HFF-Myc (cell line): Measurements from ENCODE around the gene MCUR1.
A peak's percentile ranks its signal among the peaks of the same experiment; 100 is the strongest.
"Not testable (repeated sequence)": the region's sequence is repeated elsewhere in the genome, so short reads cannot be mapped to it uniquely, and the experiment has no call there.

Source experiments
- DNase-seq: peaks from one replicate; pipeline ENCODE4 v3.0.0-alpha.2; 2011; ENCODE audit warnings: low read depth; ENCODE audit errors: extremely low read depth
- H3K4me3 ChIP-seq: replicated peaks from 2 replicates; pipeline ENCODE4 v1.5.1; 2011; ENCODE audit warnings: low read depth, mild to moderate bottlenecking, control low read depth, low read length
- TF ChIP-seq, protein P1 (sequence below): IDR thresholded peaks from 2 replicates; pipeline ENCODE4 v1.5.1; 2012; ENCODE audit warnings: mild to moderate bottlenecking, low read depth, low read length, control low read depth; ENCODE audit errors: missing control alignments

The MCUR1 gene

DNA sequence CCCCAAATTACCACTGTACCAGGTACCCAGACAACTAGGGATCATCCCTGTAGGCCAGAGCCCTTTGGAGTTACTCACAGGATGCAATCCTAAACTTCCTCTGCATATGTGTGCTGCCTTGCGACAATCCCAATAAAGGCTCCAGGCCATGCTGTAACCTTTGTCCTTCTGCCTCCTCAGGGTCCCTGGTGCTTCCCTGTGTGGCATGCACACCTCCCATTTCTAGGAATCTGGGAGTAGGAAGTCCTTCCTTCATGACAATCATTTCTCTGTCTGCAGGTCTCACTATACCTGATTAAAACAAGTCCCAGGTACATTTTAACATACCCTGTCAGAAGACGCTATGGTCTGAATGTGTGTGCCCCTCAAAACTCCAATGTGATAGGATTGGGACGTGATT is 37.0 kb upstream of the MCUR1 start:
- TF ChIP-seq, protein P1, sequence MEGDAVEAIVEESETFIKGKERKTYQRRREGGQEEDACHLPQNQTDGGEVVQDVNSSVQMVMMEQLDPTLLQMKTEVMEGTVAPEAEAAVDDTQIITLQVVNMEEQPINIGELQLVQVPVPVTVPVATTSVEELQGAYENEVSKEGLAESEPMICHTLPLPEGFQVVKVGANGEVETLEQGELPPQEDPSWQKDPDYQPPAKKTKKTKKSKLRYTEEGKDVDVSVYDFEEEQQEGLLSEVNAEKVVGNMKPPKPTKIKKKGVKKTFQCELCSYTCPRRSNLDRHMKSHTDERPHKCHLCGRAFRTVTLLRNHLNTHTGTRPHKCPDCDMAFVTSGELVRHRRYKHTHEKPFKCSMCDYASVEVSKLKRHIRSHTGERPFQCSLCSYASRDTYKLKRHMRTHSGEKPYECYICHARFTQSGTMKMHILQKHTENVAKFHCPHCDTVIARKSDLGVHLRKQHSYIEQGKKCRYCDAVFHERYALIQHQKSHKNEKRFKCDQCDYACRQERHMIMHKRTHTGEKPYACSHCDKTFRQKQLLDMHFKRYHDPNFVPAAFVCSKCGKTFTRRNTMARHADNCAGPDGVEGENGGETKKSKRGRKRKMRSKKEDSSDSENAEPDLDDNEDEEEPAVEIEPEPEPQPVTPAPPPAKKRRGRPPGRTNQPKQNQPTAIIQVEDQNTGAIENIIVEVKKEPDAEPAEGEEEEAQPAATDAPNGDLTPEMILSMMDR: no peak
- DNase-seq: no peak
- H3K4me3 ChIP-seq: no peak overlapping the region

DNA sequence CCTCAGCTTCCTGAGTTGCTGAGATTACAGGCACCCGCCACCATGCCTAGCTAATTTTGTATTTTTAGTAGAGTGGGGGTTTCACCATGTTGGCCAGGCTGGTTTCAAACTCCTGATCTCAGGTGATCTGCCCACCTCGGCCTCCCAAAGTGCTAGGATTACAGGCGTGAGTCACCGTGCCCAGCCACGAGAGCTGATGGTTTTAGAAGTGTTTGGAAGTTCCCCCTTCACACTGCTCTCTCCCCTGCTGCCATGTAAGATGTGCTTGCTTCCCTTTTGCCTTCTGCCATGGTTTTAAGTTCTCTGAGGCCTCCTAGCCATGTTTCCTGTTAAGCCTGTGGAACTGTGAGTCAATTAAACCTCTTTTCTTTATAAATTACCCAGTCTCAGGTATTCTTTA is 36.3 kb upstream of the MCUR1 start:
- H3K4me3 ChIP-seq, DNase-seq: not testable (repeated sequence)

DNA sequence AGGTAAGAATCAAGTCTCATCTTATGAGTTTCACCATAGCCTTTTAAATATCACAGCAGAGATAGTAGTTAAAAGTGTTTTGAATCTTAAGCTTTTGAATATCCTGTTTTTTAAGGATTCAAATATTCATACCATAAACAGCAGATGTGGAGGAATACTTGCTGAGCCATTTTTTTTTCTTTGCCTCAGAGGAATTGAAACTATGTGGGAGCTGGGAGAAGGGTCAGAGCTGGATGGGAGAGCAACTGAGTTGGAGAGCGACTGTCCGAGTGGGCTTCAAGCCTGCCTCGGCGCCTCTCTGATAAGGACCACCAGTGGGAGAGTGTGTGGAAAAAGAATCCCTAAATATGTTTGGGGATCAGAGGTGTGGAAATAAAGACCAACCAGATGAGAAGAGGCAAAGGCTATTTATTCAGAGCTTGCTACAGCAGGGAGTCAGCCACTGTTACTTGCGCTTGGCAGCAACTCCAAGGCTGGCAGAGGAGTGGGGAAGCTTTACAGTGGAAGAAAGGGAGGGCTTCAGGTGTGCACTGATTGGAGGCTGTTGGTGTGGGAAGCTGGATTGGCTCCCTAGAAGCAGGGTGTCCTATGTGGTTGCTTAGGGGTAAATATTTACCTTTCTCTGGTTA is 34.3 kb upstream of the MCUR1 start:
- no peak for DNase-seq
- no peak overlapping the region for H3K4me3 ChIP-seq
- TF ChIP-seq, protein P1: no peak

DNA sequence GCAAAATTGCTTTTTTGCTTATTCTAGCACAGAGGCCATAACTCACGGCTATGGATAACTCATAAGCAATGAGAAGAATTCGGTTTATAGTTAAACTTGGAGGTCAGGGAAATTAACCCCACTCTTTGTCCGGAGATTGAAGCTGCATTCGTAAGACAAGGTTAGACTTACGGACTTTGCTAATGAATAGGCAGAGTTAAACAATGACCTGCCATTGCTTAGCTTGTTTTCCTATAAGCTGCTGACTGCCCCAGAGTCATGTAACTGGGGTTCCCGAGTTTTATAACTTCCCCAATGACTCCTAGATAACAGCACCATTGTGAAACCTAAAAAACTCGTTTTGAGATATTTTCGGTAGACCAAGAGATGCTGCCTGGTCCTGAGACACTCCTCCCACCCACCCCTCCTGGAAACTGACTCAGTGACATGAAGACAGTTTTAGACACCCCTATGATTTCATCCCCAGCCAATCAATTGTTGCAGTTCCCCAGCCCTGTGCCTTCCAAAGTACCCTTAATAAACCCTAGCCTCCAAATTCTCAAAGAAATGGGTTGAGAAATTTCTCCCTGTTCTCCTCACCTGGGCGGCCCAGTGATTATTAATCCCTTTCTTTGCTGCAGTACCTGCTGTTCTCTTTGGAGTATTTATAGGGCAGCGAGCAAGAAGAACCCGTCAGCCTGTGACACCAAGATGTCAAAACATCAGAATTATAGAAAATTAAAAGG is 33.1 kb upstream of the MCUR1 start:
- no peak for DNase-seq
- TF ChIP-seq, protein P1: no peak
- no peak overlapping the region for H3K4me3 ChIP-seq

DNA sequence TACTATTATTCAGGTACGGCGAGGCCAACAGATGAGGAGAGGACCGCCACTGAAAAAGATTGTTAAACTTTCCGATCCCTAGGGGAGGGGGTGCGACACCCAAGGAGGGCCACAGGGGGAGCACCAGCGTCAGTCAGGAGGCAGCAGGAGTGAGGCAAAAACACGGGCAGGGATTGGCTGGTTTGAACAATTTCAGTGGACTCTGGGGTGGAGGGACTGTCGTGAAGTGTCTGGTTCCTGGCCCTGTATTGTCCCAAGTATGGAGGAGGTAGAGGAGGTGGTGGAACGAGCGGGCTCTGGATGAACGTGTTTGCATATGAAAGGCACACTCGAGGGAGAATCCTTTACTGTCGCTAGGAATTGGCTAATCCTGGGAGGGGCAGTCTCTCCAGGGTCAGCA is 32.5 kb upstream of the MCUR1 start:
- no peak for DNase-seq
- no peak overlapping the region for H3K4me3 ChIP-seq
- TF ChIP-seq, protein P1: peak; percentile 25

DNA sequence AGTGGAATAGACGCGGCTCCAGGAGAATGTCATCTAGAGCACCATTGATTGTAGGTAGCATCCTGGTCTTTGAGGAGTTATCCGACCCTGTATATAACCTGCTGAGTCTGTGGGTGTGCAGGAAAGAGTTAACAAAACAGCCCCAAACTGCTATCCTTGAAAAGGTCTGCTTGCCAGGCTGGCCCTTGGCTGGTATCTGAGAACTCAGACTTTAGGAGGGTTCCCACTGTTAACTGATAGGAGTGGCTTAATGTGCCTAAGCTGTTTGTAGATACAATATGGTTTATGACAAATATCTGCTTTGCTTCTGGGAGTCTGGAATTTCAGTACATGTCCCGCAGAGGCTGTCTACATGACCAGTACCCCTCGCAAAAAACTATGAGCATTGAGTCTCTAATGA is 27.6 kb upstream of the MCUR1 start:
- H3K4me3 ChIP-seq: no peak overlapping the region
- TF ChIP-seq, protein P1: no peak
- no peak for DNase-seq

DNA sequence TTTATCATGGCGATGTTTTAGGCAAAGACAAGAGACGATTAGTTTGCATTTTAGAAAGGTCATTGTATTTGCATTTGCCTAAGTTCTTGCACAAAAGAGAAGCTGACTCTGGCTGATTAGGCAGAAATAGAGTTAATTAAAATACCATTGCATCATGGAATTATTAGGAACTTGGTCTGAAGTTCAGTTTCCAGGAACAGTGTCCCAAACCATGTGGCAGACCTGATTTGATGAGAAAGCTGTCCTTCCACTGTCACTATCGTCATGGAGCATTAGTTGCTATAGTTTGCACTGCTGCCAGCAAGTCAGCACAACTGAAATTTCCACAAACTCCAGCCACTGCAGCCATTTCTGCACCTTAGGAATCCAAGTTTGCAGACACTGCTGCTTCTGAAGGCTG is 24.3 kb upstream of the MCUR1 start:
- TF ChIP-seq, protein P1: no peak
- DNase-seq: no peak
- no peak overlapping the region for H3K4me3 ChIP-seq
